Left renal cortex interstitium (tissue), 4 donors: Measurements from ENCODE around the gene DACT2. TPM values are rescaled to one million over a fixed set of nuclear protein-coding genes. Genes with fewer than 3 reads are reported as not detected.
"Not testable (repeated sequence)": the region's sequence is repeated elsewhere in the genome, so short reads cannot be mapped to it uniquely, and the experiment has no call there.

Experiments used
- DNase-seq, 4 donors: peaks; one replicate each; pipeline ENCODE4 v3.0.0-alpha.2; 2013; ENCODE audit warnings: low read depth in 4 of 4, low spot score in 2 of 4, missing footprints in 1 of 4
- polyA plus RNA-seq, 4 donors: library from polyadenylated mRNA; unstranded; fragments of 120-200 nt; gene quantifications; one replicate each; pipeline ENCODE4 v1.2.1, GENCODE V29; 2013; ENCODE audit not compliant: insufficient read length in 4 of 4

The DACT2 gene
- polyA plus RNA-seq, 4 donors, result 15.9 to 24.7 (median 22.9) TPM

DNA sequence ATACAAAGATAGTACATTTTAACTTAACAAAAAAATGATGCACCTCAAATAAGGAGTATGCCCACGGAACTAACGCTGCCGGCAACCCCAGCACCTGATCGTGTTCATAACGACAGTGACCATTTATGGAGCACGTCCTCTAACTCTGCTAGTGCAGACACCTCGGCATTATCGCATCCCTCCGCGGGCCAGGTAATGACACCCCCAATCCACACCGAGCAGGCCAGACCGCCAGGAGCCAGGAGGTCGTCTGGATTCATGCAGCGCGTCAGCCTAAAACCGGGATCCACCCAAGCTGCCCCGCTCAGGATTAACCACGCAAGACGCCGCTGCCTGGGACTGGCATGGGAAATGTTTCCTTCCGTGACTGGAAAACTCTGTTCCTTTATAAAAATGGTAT, 34.1 kb downstream of the DACT2 start:
- no peak for DNase-seq

GRCh38 chr6:168284187-168284586, 35.4 kb downstream of the DACT2 start:
- no peak for DNase-seq

- DNase-seq, result no peak
Observed at GRCh38 chr6:168283686-168284025, 35.9 kb downstream of the DACT2 start.

- DNase-seq, result no peak
Observed at GRCh38 chr6:168282985-168283685, 36.4 kb downstream of the DACT2 start.

- DNase-seq, result no peak
Observed at GRCh38 chr6:168281826-168282225, 37.8 kb downstream of the DACT2 start.

- DNase-seq, result not testable (repeated sequence)
Observed at GRCh38 chr6:168281314-168281713, 38.3 kb downstream of the DACT2 start.

DNA sequence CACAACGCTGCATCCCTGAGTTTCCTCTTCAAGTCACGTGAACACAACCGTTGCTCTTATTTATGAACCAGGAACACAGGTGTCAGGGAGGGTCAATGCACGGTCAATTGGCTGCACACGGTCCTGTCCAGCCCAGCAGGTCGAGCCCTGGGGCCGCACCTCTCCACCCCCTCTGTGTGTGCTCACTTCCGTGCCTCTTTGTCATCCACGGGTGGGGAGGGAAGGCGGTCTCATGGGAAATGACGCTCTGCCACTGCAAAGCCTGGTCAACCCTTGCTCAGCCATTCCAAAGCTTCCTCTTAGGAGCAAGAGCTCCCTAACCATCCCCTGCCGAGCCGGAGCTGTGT, 38.7 kb downstream of the DACT2 start:
- DNase-seq, result no peak

DNA sequence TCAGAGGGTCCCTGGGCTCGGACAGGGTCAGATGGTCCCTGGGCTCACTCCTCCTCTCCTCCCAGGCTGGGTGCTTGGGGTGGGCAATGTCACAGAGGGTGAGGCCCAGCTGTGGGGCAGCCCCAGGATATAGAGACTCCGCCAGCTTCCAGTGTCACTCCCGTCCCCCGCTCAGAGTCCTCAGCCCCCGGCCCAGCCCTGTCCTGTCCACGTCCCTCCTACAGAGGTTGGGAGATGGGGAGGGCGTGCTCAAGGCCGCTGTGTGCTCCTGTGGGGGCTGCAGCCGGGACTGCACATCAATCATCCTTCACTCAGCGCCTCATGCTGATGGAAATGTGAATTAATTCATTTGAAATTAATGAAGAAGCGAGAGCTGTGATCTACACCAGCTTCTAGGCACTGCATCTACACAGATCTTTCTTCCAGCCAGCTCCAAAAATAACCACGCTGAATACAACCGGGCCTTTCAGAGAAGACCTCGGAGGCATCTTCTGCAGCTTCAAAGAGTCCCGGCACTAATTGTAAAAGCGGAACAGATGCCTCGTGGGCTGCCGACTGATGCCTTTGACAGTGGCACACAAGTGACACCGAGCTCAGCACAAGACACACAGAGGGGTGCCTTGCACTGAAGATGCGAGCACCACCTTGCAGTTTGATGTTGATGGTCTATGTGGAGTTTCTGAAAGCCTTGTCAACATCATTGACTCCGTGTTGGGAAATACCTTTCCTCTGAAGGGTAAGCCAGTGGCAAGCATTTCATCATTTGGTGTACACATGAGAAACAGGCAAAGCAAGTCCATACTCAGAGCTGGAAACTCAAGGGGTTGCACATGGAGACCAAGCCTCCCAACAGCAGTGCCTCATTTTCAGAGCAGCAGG, 39.3 kb downstream of the DACT2 start:
- DNase-seq, result no peak

DNA sequence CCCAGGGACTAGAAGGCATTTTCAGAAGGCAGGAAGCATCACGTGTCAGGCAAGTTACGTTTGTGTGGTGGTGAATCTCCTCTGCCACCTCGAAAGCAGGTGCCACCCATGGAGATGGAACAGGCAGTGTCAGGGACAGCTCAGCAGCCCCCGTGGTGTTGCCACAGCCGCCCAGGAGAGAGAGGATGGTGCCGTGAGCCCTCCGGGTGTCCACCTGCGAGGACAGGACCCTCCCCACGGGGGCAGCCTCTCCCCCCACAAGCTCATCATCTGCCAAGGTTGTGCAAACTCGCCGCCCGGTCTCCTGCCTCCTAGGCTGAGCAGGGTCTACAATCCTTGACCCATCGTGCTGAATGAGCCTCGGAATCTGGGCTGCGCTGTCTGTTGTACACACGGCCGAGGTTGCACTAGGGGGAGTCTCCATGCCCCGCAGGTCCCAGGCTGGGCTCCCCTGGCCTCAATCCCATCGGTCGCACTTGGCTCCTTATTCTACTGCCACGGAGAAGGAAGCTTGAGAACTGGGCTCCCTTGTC, 40.1 kb downstream of the DACT2 start:
- DNase-seq, result no peak

DNA sequence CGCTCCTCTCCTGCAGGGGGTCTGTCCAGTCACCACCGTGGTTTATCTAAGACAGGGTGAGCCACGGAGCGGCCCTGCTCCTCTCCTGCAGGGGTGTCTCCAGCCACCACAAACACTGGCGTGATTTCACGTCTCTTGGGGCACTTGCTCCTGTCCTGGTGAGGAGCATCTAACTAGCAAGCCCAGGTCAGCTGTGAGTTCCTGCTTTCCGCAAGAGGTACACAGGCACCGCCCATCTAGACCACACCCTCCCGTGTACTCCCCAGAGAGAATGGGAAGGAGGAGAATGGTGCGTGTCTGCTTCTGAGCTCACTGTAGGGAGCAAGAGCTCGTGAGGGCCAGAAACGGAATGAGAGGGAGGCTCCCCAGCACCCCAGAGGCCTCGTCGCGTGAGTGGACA, 40.7 kb downstream of the DACT2 start:
- DNase-seq, result no peak

GRCh38 chr6:168277274-168277669, 42.3 kb downstream of the DACT2 start:
- DNase-seq, result no peak

DNA sequence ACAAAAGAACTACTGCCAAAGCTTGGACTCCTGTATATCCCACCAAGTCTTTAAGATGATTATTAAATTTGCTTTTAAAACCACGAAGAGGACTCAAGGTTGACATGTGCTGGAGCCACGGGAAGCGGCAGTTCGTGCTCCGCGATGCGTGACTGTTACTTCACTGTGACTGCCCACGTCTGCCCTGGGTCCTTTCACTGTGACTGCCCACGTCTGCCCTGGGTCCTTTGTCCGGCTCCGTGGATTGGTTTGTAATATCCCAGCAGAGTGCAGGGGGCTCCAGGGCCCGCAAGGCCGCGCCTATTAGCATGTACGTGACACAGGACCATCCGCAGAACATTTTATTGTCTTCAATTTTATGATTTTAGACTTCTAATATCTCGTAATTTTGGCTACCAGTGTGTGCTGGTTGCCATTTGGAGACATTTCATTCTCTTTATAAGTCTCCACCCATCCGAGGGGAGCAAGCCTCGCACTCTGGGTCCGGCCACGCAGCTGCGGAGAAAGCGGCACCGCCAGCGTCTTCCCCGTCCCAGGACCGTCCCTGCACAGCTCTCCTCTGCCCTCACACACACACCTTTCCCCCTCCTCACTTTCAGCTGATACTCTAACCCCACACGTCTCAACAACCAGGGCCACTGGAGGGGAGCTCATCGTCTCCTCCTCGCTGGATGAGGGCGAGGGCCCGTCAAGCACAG, 42.9 kb downstream of the DACT2 start:
- no peak for DNase-seq

DNA sequence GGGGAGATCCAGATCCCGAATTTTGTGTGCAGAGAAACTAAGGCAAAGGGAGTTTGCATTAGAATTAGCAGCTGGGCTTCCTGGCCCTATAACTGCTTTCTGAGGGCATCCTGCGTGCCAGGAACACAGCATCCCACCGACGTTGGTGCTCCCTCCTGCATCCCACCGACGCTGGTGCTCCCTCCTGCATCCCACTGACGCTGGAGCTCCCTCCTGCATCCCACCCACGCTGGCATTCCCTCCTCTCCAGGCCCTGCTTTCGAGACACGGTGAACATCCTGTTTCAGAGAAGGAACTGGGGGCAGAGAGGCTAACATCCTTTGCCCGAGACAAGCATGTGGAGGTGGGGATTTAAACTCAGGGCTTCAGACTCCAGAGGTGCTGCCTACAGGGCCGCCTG, 44.4 kb downstream of the DACT2 start:
- DNase-seq, result no peak

DNA sequence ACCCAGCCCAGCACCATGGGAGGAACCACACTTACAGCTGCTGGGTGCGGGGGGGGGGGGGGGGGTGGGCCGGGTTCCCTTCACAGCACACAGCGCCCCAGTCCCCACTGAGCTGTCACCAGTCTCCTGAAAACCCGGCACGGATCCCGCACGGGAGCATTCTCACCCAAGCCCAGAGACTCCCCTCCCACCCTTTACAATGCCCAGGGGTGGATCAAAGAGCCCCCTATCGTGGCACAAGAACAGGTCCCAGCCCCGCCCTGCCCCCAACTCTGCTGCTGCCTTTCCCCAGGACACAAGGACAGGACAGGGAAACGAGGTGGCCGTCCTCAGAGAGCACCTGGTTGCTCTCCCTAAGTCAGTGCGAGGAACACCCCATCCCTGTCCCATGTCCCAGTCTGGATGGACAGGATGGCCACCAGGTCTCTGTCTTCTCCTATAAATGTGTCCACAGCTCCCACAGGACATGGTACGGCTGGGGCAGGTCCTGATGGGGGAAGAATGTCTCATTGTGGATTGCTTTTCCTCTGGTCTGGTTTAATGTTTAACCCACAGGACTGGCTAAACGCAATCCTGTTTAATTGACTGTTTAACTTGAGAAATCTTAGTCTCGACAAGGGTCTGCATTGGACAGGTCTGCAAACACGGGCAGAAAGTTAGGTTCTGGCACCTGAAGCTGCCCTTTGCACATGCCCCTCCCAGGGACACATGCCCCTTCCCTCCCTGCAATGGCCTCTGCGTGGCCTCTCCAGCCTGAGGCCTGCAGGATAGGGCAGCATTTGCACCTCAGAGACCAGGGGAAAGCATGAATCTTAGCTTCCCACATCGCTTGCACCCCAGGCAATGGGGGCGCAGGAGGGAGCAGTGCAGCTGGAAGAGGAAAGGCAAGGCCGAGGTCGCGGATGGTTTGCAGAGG, 45.3 kb downstream of the DACT2 start:
- peak in 3 of 4 donors; percentile 34 to 73 (median 46) for DNase-seq

- DNase-seq, result no peak
Observed at GRCh38 chr6:168273441-168274036, 46.0 kb downstream of the DACT2 start.

DNA sequence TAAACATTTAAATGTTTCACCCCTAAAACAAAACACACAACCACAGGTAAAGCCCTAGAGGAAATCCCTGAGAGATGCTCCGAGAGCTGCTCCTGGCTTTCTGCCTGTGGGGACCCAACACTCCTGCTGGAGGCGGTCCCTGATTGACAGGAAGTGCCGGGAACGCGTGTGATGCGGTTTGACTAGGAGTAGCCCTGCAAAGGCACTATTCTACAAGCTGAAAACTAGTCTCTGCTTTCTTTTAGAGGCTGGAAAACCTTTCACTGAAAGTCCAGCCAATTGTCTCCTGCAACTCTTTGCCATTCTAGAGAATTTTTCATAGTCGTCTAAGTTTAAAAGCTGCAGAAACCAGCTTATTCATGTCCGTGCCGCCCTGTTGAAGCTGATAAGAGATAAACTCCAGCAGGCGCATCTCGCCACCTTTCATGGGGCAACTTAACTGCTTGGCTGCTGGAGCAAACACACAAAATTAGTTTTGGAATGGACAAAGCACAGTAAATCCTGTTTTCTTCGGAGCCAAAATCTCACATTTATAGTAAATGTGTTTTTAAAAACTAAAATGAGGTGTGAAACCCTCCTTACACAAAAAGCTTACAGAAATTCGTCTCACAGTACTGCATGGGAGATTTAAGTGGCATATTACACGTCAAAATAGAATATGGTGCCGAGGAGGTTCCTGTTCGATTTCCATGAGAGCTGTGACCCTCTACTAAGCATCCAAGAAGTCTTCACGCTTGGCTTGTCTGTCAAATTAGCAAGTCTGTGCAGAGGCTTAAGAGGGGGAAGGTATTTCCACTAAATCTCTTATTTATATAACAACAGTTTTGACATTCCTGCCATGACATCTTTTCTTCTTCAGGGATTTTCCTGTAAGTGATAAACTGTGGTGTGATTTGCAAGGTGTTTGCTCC, 46.9 kb downstream of the DACT2 start:
- no peak for DNase-seq

DNA sequence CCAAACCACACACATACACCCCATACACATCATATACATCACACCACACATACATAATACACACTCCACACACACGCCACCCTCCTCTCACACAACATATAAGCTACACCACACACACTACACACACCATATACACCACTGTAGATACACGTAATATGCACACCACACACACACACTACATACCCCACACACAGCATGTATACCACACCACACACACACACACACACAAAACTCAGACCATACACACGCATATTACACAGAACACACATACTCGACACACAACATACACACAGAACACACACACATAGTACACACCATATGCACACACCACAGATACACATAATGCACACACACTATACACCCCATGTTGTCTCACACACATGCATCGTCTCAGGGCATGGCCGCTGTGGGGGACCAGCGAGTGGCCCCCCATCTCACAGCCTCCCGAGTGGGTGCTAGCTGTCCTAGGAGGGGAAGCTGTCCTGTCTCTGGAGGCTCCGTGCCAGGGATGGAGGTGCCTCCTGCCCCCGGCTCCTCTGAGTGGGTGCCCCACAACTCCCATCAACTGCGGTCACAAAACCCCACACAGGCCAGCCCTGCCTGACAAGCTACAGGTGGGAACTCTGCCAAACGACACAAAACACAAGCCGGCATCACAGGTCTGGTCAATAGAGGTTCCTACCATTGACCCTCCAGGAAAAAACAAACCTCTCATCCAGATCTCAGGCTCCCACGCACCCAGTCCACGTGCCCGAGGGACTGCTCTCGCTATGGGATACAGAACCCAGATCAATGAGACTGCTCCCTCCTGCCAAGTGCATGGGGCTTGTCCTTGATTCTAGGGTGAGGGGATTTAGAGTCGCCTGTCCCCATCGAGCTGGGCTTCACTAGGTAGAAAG, 49.1 kb downstream of the DACT2 start:
- DNase-seq, result no peak
